ENCODE data around the gene GMCL1.

DNA sequence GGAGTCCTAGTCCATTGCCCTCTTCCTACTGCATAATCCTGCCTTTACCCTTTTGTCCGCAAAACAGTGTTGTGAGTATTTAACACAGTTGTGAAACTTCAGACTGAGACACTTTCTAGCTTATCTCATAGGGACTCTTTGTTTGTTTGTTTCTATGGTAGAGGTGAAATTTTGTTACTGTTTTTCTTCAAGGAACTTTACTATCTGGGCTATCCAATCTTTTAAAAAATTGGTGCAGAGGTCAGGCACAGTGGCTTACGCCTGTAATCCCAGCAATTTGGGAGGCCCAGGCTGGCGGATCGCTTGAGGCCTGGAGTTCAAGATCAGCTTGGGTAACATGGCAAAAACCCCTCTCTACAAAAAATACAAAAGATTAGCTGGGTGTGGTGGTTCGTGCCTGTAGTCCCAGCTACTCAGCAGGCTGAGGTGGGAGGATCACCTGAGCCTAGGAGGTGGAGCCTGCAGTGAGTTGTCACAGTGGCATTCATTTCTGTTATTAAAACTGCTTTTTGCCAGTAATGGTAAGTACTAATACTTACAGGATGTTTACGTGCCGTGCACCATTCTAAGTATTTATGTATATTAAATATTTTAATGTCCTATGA, 18.8 kb downstream of the GMCL1 start:
- TF ChIP-seq, protein P1, sequence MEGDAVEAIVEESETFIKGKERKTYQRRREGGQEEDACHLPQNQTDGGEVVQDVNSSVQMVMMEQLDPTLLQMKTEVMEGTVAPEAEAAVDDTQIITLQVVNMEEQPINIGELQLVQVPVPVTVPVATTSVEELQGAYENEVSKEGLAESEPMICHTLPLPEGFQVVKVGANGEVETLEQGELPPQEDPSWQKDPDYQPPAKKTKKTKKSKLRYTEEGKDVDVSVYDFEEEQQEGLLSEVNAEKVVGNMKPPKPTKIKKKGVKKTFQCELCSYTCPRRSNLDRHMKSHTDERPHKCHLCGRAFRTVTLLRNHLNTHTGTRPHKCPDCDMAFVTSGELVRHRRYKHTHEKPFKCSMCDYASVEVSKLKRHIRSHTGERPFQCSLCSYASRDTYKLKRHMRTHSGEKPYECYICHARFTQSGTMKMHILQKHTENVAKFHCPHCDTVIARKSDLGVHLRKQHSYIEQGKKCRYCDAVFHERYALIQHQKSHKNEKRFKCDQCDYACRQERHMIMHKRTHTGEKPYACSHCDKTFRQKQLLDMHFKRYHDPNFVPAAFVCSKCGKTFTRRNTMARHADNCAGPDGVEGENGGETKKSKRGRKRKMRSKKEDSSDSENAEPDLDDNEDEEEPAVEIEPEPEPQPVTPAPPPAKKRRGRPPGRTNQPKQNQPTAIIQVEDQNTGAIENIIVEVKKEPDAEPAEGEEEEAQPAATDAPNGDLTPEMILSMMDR (IDR thresholded peaks at IDR 0.05; ENCODE audit: low read depth, low read length, poor library complexity, severe bottlenecking) = no peak
- TF ChIP-seq EZH2phosphoT487 (IDR thresholded peaks at IDR 0.05; ENCODE audit: borderline replicate concordance, low read length) = no peak

Measured in DOHH2 (cell line).